Stimulated activated naive CD4-positive, alpha-beta T cell treated with Interleukin-2 at 50 U/mL for 16 hours (primary cell): ENCODE results near the gene NCOA7.
"Not testable (repeated sequence)": the region's sequence is repeated elsewhere in the genome, so short reads cannot be mapped to it uniquely, and the experiment has no call there.

Experiments used
- DNase-seq: peaks from one replicate; lab custom pipeline; 2025; lab: John Stamatoyannopoulos, UW

NCOA7 gene

DNA sequence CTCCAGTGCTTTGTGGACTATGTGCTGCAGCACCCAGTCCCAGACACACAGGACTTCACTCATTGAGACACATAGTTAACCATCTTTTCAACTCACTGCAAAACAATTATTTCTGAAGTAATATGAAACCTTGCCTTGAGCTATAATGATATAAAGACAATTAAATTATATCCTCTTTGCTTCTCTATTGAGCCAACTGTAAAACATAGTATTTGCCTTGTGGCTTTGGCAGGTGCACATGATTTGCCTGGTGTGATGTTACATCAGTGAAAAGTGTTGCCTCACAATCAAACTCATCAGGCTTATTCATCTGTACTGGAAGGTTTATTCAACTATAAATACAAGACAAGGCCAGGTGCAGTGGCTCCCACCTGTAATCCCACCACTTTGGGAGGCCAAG lies 80.6 kb downstream of the NCOA7 start:
- DNase-seq: no peak

DNA sequence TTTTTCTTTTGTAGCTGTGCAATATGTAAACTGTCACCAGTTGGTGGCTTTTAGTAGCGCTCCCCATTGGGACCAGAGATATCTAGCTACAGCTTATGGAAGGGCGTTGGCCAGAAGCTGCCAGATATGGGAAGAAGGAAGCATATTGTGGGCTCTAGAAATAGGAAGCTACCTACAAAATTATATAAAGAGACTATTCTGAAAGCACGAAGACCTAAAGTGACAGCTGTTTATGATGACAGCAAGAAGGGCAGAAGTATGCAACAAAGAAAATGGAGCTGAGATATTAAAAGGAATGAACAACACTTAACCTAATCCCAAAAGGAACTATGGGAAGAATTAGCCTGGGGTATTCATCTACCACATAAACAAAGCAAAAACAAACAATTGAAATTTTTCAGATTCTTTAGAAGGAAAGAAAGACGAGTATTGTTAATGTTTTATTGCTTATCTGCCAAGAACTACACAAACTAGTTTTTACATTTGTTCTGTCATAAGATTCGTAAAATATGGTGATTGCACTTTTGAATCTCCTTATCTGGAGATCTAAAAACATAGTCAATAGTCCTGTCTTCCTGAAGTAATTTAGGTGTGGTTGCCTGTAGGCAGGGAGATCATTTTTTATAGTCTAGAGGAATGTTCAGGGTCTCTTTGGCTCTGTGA lies 81.6 kb downstream of the NCOA7 start:
- DNase-seq: no peak

DNA sequence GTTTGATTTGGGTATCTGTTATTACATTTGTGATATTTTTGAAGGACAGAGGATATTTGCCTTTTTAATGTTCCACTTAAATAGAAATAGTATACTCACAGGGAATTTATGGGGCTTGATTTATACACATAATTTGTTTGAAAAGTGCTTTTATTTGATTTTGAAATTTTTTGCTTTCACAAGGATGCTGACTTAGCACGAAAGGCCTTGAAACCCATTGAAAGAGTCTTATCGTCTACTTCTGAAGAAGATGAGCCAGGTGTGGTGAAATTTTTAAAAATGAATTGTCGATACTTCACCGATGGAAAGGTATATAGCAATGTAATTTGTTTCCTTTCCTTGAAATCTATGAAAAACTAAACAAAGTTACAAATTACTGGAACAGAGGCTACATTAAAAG lies 91.5 kb downstream of the NCOA7 start:
- DNase-seq: no peak

DNA sequence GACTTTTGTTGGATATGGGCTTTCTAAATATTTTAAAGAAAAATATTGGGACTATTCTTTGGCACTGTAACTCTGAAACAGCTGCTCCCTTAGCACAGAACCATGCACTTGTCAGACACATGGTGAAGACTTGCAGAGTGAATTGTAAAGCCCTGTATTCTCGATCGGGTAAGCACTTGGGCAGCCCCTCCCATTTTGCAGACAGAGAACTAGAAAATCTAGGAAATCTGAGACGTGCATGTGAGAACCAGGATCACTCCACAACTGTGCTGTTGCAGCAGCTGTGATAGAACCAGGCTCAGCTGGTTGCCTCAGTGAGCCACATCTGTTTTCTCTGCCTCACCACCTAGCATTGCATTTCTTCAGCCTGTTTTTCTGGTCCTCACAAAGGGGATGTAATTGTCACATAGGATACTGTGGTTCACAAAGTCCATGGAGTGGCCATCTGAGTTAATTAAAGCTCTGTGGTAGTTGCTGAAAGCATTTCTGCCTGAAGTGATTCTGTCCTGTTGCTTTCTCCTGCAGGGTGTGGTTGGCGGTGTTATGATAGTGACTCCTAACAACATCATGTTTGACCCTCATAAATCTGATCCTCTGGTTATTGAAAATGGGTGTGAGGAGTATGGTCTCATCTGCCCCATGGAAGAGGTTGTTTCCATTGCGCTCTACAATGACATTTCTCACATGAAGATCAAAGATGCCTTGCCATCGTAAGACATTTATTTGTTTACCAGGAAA lies 94.0 kb downstream of the NCOA7 start:
- DNase-seq: no peak

DNA sequence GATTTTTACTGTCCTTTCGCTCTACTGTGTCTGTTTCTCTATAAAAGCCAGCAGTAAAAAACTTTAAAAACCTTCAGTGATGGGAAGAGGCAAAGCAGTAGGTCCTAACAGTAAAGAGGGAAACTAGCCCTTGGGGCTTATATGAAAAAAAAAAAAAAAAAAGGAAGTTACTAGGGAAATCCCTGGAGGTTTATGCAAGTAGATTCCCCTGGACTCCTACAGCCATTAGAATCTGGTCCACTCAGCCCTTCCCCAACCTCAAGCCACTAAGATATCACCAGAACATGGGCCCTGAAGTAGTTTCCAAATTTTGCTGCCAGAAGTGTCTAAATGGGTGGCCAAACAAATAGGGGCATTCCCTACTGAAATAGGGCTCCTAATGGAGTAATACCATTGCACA lies 95.3 kb downstream of the NCOA7 start:
- no peak for DNase-seq

DNA sequence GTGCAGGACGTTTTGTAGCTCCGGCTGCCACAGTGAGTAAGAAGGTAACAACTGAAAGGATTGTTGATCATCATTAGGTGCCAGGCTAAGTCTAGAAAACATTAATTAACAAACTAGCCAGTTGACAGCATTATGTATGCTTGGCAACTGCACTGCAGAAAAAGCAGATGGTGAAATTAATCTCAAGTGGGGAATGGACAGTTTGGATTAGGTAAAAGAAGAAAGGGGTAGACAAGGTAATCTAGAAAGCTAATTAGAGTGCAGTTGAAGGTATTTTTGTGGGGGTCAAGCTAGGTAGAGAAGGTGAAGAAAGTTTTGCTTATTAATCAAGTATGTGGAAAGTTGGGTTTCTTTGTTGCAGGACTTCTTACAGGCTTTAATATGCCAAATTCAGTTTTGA lies 96.2 kb downstream of the NCOA7 start:
- DNase-seq: no peak

DNA sequence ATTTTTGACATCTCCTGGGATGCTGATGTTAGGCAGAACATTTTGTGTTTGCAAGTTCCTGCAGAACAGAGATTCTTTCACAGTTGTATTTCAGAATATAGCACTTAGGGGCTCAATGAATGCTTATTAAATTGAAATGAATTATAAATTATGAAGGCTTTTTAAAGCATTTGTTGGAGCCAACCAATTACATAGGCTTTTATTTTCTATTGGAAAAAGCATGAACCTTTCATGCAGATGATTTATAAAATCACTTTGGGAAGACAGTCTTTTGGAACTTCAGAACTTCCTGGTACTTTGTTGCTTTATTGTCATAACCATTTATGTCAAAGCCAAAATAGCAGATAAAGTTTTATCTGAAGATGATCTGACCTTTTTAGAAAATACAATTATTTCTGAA lies 96.6 kb downstream of the NCOA7 start:
- no peak for DNase-seq

DNA sequence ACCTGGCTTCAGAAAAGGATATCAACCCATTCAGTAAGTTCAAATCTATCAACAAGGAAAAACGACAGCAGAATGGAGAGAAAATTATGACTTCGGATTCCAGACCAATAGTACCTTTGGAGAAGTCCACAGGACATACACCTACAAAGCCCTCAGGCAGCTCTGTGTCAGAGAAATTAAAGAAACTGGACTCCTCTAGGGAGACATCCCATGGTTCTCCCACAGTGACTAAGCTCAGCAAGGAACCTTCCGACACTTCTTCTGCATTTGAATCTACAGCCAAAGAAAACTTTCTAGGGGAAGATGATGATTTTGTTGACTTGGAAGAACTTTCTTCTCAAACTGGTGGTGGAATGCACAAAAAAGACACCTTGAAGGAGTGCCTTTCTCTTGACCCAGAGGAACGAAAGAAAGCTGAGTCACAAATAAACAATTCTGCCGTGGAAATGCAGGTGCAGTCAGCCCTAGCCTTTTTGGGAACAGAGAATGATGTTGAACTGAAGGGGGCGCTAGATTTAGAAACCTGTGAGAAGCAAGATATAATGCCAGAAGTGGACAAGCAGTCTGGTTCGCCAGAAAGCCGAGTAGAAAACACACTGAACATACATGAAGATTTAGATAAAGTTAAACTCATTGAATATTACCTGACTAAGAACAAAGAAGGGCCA lies 98.4 kb downstream of the NCOA7 start:
- DNase-seq: no peak

DNA sequence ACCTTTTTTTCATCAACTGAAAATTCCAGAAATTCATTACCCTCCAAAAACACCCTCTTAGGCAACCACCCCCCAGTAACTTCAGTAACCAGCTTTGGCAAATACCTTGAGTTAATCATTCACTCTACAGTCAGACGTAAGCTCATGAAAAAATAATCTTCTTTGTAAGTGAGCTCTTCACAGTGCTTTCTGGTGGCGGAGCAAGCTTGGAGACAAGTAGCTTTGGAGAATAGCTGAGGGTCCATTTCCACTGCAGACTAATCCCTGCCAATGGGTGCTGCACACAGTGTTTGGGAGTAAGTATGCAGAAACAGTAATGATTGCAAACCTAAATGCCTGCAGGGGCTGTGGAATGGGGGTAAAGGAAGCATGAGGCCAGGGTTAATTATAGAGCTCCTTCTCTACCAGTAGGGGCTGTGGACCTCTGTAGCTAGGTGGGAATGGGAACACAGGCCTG lies 109.0 kb downstream of the NCOA7 start:
- DNase-seq: no peak

DNA sequence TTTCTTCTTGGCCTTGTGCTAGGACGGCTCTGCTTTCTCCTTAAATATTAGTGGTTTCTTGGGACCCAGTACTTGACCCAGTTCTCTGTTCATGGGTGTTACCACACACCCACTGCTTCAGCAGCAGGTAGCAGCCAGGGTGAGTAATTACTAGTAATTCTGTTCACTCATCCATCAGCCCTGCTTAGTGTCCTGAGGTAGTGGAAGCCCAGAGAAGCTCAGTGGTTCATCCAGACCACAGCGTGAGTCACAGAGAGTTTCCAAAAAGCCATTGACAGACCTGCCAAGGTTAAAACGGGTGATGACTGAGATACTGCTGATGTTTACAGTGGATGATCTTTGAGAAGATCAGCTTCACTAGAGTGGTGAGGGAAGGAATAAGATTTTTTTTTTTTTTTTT lies 114.1 kb downstream of the NCOA7 start:
- DNase-seq: peak; percentile 67

DNA sequence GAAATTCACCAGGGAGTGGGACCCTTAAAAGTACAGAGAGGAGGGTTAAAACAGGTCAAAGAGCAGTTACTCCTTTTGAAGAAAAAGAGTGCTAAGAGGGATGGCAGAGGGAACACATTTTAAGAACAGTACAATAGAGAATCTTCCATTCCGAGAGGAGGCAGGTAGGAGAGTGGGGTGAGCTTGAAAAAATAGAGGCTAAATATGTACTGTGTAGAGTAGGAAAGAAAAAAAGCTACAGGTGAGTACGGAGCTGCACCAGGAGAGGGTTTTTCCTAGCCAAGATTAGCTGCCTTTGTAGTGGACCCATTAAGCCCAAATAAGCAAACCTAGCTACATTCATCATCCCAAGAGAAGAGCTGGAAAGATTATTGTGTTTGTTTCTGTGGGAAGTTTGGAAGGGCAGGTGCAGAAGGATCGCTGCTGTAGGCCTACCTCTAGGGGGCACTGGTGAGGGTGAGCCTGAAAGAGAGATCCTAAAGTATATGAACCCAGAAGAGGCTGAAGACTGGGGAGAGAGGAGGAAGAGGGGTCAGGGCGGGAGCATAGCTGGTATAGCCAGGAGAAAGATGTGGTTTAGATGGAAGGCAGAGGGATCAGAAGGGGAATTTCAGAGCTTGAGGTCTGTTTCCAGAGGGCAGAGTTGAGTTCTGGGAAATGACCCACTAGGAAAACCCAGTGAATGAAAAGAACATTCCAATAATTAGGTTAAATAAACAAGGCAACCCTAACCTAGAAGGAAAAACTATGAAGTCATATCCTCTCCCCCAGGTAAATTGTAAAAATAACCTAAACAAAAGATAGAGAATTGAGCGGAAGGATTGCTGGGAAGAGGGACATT lies 115.6 kb downstream of the NCOA7 start:
- DNase-seq: peak; percentile 22

DNA sequence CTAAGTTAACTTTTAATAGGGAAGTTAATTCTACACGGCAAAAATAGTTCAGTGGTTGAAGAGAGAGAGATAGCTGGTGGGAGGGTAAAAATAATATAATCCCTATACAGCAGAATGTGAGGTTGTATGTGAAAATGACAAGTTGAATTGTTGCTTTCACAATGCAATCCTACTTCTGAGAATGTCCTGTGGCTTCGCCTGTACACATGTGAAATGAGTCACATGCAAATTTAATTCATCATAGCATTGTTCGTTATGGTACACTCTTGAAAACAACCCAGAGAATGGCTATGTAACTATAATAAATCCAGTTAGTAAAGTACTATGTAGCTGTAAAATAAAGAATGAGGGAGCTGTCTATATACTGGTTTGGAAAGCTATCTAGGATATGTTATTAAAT lies 119.8 kb downstream of the NCOA7 start:
- no peak for DNase-seq

DNA sequence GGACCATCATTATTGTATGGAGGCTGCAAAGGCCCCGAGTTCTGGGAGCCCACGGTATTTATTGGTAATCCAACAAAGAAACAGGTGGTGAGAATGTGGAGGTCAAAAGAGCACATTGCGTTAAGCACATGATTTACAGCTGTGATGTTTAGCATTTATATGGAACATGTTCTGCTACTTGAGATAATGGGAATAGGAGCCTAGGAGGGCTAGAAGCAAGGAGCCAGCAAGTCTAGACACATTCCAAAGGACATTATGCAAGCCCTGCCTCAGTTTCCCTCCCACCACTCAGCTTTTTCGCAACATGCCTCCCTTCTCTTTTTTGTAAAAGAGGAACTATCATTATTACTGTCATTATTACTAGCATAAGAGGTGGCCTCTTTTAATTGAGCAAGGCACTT lies 120.3 kb downstream of the NCOA7 start:
- DNase-seq: not testable (repeated sequence)

DNA sequence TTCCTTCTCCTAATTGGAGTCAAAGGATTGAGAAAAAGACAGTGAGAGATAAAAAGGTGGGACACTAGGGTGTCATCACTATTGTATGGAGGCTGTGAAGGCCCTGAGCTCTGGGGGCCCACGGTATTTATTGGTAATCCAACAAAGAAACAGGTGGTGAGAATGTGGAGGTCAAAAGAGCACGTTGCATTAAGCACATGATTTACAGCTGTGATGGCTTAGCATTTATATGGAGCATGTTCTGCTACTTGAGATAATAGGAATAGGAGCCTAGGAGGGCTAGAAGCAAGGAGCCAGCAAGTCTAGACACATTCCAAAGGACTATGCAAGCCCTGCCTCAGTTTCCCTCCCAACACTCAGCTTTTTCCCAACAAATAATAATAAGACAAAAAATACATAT lies 121.7 kb downstream of the NCOA7 start:
- DNase-seq: not testable (repeated sequence)

DNA sequence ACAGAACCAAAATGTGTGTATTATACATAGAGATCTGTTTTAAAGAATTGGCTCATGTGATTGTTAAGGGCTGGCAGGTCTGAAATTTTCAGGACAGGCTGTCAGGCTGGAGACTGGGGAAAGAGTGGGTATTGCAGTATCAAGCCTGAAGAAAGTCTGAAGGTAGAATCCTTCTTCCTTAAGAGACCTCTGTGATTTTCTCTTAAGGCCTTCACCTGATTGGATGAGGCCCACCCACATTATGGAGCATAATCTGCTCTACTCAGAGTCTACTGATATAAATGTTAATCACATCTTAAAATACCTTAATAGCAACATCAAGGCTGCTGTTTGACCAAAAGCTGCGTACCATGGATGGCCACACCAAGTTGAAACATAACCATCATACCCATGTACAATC lies 122.4 kb downstream of the NCOA7 start:
- DNase-seq: no peak

DNA sequence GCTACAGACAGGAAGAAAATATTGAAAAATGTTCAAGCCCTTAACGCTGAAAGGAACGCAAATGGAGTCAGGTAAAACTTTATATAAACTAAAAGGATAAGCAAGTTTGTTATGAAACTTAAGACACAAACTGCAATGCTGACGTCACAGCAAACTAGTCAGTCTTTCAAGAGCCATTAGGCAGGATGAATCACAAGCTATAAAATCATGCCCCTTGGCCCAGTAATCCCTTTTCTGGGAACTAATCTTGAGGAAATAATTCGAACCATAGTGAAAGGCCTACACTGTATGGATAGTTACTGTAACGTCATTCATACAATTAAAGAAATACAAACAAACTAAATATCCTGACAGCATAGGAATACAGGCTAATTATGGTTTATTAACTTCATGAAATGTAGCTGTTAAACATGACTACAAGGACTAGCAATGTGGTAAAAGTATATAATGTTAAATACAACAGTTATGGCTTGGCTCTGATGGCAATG lies 123.1 kb downstream of the NCOA7 start:
- no peak for DNase-seq

DNA sequence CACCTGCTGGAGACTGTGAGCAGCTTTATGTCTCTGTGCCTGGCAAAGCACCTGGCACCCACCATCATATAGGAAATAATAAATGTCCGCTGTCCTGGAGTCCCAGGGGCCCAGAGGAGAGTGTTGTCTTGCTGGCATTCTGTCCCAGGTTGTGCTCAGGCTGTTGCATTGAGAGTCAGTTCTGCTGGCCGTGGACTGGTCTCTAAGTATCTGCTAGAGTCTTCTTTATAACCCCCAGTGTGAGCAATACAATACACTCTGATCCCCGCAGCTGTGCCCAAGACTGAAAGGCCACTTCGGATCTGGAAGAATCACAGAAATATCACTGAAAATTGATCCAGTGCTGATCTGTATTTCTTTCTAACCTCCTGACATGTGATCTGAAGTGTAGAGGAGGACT lies 127.5 kb downstream of the NCOA7 start:
- DNase-seq: no peak

DNA sequence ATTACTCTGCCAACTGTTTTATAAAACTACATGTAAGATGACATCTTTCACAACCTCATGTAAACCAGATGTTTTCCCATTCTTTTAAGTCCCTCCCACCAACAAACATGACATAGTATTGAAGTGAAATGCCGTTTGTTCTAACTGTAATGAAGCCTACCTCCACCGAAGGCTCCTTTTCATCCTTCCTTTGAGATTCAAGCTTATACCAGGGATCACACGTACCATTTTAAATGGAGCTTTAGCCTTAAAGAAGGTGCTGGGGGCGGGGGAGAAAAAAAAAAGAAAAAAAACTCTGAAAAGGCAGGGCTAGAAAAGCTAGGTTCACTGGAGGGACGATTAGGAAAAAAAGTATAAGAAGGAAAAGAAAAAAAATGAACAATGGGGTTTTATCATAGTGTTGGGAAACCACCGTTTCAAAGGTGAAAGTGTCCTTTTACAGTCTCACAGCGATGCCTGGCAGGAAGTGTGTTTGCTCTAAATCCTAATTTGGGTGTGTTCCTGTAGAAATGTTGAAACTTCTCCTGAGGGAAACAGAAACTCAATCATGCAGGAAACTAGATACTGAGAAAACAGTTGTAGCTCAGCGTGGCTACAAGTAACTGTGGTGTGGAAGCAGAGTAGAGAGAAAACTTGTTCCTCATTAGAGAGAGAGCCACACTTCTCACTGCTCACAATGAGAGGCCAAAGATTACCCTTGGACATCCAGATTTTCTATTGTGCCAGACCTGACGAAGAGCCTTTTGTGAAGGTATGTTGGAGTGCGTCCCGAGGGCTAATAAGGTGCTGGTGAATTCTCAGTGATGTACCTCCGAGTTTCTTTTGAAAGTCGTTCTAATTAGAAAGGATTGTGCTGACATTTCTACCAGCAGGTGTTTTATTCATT lies 128.2 kb downstream of the NCOA7 start:
- DNase-seq: peak; percentile 42

DNA sequence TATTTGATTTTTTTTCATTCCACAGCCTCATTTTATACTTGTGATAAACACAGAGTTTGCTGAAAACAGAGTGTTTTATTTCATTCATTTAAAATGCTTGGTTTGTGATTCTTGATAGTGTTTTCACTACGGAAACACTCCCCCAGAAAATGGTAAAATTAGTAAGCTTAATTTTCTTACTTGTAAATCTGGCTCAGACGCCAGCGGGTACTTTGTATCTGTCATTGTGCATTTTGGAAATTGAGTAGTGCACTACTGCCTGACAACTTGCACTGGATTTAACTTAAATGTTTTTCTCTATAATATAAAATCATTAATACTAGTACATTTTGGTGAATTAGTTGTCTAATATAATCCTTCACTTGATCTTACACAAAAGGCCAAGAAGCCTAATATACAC lies 128.9 kb downstream of the NCOA7 start:
- DNase-seq: no peak

DNA sequence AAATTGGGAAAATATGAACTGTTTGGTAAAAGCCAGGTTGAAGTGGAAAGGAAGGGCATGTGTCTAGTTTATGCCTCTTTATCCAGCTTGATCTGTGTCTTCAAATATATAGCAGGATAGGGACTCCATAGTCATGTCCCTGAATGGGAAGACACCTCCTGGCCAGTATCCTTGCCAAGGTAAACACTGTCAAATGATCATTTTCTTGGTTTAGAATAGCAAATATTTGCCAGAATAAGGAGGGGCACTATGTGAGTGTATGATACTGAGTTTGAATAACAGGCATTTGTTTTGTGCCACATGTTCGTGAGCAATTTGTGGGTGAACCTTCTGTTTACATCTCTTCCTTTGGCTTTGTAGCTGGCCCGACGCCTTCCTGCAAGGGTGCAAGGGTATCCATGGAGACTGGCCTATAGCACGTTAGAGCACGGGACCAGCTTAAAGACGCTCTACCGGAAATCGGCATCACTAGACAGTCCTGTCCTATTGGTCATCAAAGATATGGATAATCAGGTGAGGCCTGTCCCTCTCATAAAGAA lies 131.6 kb downstream of the NCOA7 start:
- DNase-seq: no peak

DNA sequence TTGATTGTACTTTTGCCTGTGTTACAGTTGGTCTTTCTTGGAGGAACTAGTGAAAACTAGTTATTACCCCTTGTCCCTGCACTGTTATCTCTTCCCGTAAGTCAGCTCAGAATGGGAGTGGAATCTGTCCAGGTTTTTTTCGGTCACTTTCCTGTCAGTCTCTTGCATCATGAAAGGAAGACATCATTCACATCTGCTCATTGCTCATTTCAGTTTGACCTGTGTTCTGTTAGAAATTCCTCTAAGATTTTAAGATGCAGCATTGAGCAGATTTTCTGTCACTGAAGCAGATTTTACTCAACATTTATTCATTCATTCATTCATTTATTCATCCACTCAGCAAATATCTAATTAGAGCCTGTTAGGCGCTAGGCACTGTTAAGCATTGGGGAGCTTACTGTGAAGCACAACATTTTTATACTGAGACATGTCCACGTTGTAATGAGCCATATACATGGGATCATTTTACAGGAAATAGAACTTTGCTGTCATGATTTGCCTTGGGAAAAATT lies 132.7 kb downstream of the NCOA7 start:
- DNase-seq: no peak
